Mesenchymal stem cell (in vitro differentiated cells and primary cell): ENCODE data around the gene SLF2.
A peak's percentile ranks its signal among the peaks of the same experiment; 100 is the strongest.

Source experiments
- DNase-seq: peaks from one replicate; pipeline ENCODE4 v3.0.0-alpha.2; 2013
- H2AFZ ChIP-seq: one replicate; pipeline ENCODE4 v1.6.1; 2013; ENCODE audit warnings: low read depth, mild to moderate bottlenecking, control low read depth, inconsistent platforms, low read length, moderate library complexity
- H2AK5ac ChIP-seq: 2 replicates; pipeline ENCODE4 v1.6.1; 2013; ENCODE audit warnings: low read length, moderate library complexity, mild to moderate bottlenecking, inconsistent platforms; ENCODE audit not compliant: severe bottlenecking
- H2BK120ac ChIP-seq: one replicate; pipeline ENCODE4 v1.6.1; 2013; ENCODE audit warnings: low read depth, mild to moderate bottlenecking, inconsistent platforms, low read length, moderate library complexity
- H2BK12ac ChIP-seq, 2 experiments: one replicate each; pipeline ENCODE4 v1.6.1; 2013; ENCODE audit warnings: inconsistent platforms in 2 of 2, low read length in 2 of 2, mild to moderate bottlenecking in 2 of 2, moderate library complexity in 2 of 2, control low read depth in 1 of 2
- H2BK15ac ChIP-seq: one replicate; pipeline ENCODE4 v1.6.1; 2013; ENCODE audit warnings: mild to moderate bottlenecking, low read depth, inconsistent platforms; ENCODE audit not compliant: poor library complexity, severe bottlenecking
- H2BK5ac ChIP-seq: 2 replicates; pipeline ENCODE4 v1.6.1; 2013; ENCODE audit warnings: low read depth, mild to moderate bottlenecking, low read length, control low read depth, inconsistent platforms; ENCODE audit not compliant: poor library complexity, severe bottlenecking
- H3K14ac ChIP-seq, 2 experiments: one replicate each; pipeline ENCODE4 v1.6.1; 2013; ENCODE audit warnings: inconsistent platforms in 2 of 2, low read length in 2 of 2, control low read depth in 1 of 2, mild to moderate bottlenecking in 1 of 2, moderate library complexity in 1 of 2
- H3K18ac ChIP-seq, 2 experiments: one replicate each; pipeline ENCODE4 v1.6.1; 2013; ENCODE audit warnings: inconsistent platforms in 2 of 2, low read length in 2 of 2, control low read depth in 1 of 2, low read depth in 1 of 2, mild to moderate bottlenecking in 1 of 2
- H3K23ac ChIP-seq, 2 experiments: one replicate each; pipeline ENCODE4 v1.6.1; 2013; ENCODE audit warnings: inconsistent platforms in 2 of 2, low read length in 2 of 2, mild to moderate bottlenecking in 2 of 2, moderate library complexity in 2 of 2, control low read depth in 1 of 2
- H3K27ac ChIP-seq: 2 replicates; pipeline ENCODE4 v1.5.1; 2013; ENCODE audit warnings: mild to moderate bottlenecking, moderate library complexity, low read length, control low read depth, inconsistent platforms; ENCODE audit not compliant: poor library complexity, severe bottlenecking
- H3K27me3 ChIP-seq, 2 experiments: 2 replicates each; pipeline versions ENCODE4 v1.6.1 to v1.7.0; 2013; ENCODE audit warnings: low read length in 2 of 2, mild to moderate bottlenecking in 2 of 2, moderate library complexity in 2 of 2, control low read depth in 1 of 2, inconsistent platforms in 1 of 2; ENCODE audit not compliant: control insufficient read depth in 1 of 2, insufficient read depth in 1 of 2
- H3K36me3 ChIP-seq, 2 experiments: 2 replicates each; pipeline versions ENCODE4 v1.6.1 to v1.7.0; 2013; ENCODE audit warnings: low read length in 2 of 2, control low read depth in 1 of 2, inconsistent platforms in 1 of 2, low read depth in 1 of 2, mild to moderate bottlenecking in 1 of 2; ENCODE audit not compliant: insufficient read depth in 2 of 2, control insufficient read depth in 1 of 2
- H3K4ac ChIP-seq, 2 experiments: one replicate each; pipeline ENCODE4 v1.6.1; 2013; ENCODE audit warnings: inconsistent platforms in 2 of 2, low read length in 2 of 2, mild to moderate bottlenecking in 2 of 2, moderate library complexity in 2 of 2, control low read depth in 1 of 2, low read depth in 1 of 2
- H3K4me1 ChIP-seq: 2 replicates; pipeline ENCODE4 v1.6.1; 2013; ENCODE audit warnings: low read depth, low read length, control low read depth; ENCODE audit not compliant: control insufficient read depth, insufficient read depth
- H3K4me2 ChIP-seq: 2 replicates; pipeline ENCODE4 v1.6.1; 2013; ENCODE audit warnings: low read length, mild to moderate bottlenecking, inconsistent platforms; ENCODE audit not compliant: poor library complexity, severe bottlenecking
- H3K4me3 ChIP-seq, 2 experiments: 2 replicates each; pipeline versions ENCODE4 v1.5.1 to v1.7.0; 2013; ENCODE audit warnings: low read length in 2 of 2, mild to moderate bottlenecking in 2 of 2, control low read depth in 1 of 2, low read depth in 1 of 2; ENCODE audit not compliant: insufficient read depth in 1 of 2
- H3K79me1 ChIP-seq: replicated peaks from 2 replicates; pipeline ENCODE4 v1.6.1; 2013; ENCODE audit warnings: mild to moderate bottlenecking, control low read depth, low read length, inconsistent platforms; ENCODE audit not compliant: poor library complexity, severe bottlenecking
- H3K9ac ChIP-seq: 2 replicates; pipeline ENCODE4 v1.7.0; 2013; ENCODE audit warnings: mild to moderate bottlenecking, low read length, moderate library complexity
- H3K9me3 ChIP-seq: 2 replicates; pipeline ENCODE4 v1.7.0; 2013; ENCODE audit warnings: mild to moderate bottlenecking, low read length; ENCODE audit not compliant: control insufficient read depth
- H4K8ac ChIP-seq: one replicate; pipeline ENCODE4 v1.6.1; 2013; ENCODE audit warnings: inconsistent platforms, mild to moderate bottlenecking, low read length, moderate library complexity
- H4K91ac ChIP-seq: one replicate; pipeline ENCODE4 v1.6.1; 2013; ENCODE audit warnings: mild to moderate bottlenecking, low read length, inconsistent platforms
- WGBS: methylation state at CpG from one replicate; pipeline ENCODE4 v1.1.7; 2013; ENCODE audit warnings: mixed read lengths; 5-methylcytosine and 5-hydroxymethylcytosine counted together

SLF2 gene

GRCh38 chr10:100965820-100966219 lies 53.1 kb downstream of the SLF2 start:
- H2BK5ac ChIP-seq = no peak overlapping the region
- no peak overlapping the region for H2AFZ ChIP-seq
- H3K4me1 ChIP-seq = peaks cover 20% of the 10 kb centered on the region
- peak overlapping the region in 1 of 2 experiments; percentile 42 for H3K23ac ChIP-seq
- no peak overlapping the region for H3K27ac ChIP-seq
- no peak overlapping the region for H3K4ac ChIP-seq
- no peak overlapping the region for H2BK15ac ChIP-seq
- H3K18ac ChIP-seq = no peak overlapping the region
- WGBS = 61% methylated on average over 3 of the region's 5 CpGs
- H3K27me3 ChIP-seq = no peaks in the 10 kb centered on the region
- no peak overlapping the region for H3K4me3 ChIP-seq
- H3K9ac ChIP-seq = no peak overlapping the region
- no peak overlapping the region for H3K14ac ChIP-seq
- H3K36me3 ChIP-seq = peaks cover 14 to 60% of the 10 kb centered on the region in 2 experiments
- H2AK5ac ChIP-seq = no peak overlapping the region
- H4K8ac ChIP-seq = no peak overlapping the region
- no peak overlapping the region for H4K91ac ChIP-seq
- peaks cover 2% of the 10 kb centered on the region for H3K79me1 ChIP-seq
- H2BK120ac ChIP-seq = no peak overlapping the region
- no peak for DNase-seq
- no peaks in the 10 kb centered on the region for H3K9me3 ChIP-seq
- no peak overlapping the region for H3K4me2 ChIP-seq
- no peak overlapping the region for H2BK12ac ChIP-seq

GRCh38 chr10:100966887-100967286 lies 54.1 kb downstream of the SLF2 start:
- Histone ChIP-seq H4K91ac (no peak overlapping the region), H3K4me1 (peaks cover 30% of the 10 kb centered on the region), H3K23ac (no peak overlapping the region), H3K9me3 (no peaks in the 10 kb centered on the region), H3K4me3 (no peak overlapping the region), H3K14ac (no peak overlapping the region), H3K9ac (no peak overlapping the region), H4K8ac (no peak overlapping the region), H2AK5ac (no peak overlapping the region), H2BK15ac (no peak overlapping the region), H2AFZ (no peak overlapping the region), H3K4ac (no peak overlapping the region), H3K36me3 (peaks cover 14 to 52% of the 10 kb centered on the region in 2 experiments), H3K79me1 (peaks cover 2% of the 10 kb centered on the region), H2BK120ac (no peak overlapping the region), H3K4me2 (no peak overlapping the region), H2BK12ac (no peak overlapping the region), H2BK5ac (no peak overlapping the region), H3K27ac (no peak overlapping the region), H3K18ac (no peak overlapping the region), H3K27me3 (no peaks in the 10 kb centered on the region)
- DNase-seq = no peak
- WGBS = 100% methylated on average over 1 of the region's 2 CpGs

- Histone ChIP-seq H3K79me1 (peaks cover 2% of the 10 kb centered on the region), H3K14ac (no peak overlapping the region), H2BK5ac (no peak overlapping the region), H3K9ac (no peak overlapping the region), H3K23ac (no peak overlapping the region), H3K36me3 (peaks cover 14 to 48% of the 10 kb centered on the region in 2 experiments), H4K91ac (no peak overlapping the region), H3K4me2 (no peak overlapping the region), H2AFZ (no peak overlapping the region), H2BK12ac (no peak overlapping the region), H2AK5ac (no peak overlapping the region), H2BK120ac (no peak overlapping the region), H2BK15ac (no peak overlapping the region), H3K9me3 (no peaks in the 10 kb centered on the region), H3K4ac (no peak overlapping the region), H3K18ac (no peak overlapping the region), H4K8ac (no peak overlapping the region), H3K4me3 (no peak overlapping the region), H3K27me3 (no peaks in the 10 kb centered on the region), H3K27ac (no peak overlapping the region), H3K4me1 (peaks cover 34% of the 10 kb centered on the region)
- DNase-seq = no peak
- WGBS = 82% methylated on average over 2 of the region's 2 CpGs
These were observed 54.6 kb downstream of the SLF2 start for GRCh38 chr10:100967332-100967731.

GRCh38 chr10:100968062-100968736 lies 55.4 kb downstream of the SLF2 start:
- Histone ChIP-seq H3K4me1 (peaks cover 34% of the 10 kb centered on the region), H3K27me3 (no peaks in the 10 kb centered on the region), H3K14ac (no peak overlapping the region), H2BK120ac (no peak overlapping the region), H3K36me3 (peaks cover 19 to 39% of the 10 kb centered on the region in 2 experiments), H3K9me3 (no peaks in the 10 kb centered on the region), H3K27ac (no peak overlapping the region), H2BK15ac (no peak overlapping the region), H3K18ac (no peak overlapping the region), H3K4ac (no peak overlapping the region), H2BK12ac (no peak overlapping the region), H3K79me1 (no peaks in the 10 kb centered on the region), H3K4me2 (no peak overlapping the region), H3K23ac (no peak overlapping the region), H2AK5ac (no peak overlapping the region), H2AFZ (no peak overlapping the region), H4K91ac (no peak overlapping the region), H3K9ac (peak overlapping the region; percentile 73), H2BK5ac (no peak overlapping the region), H3K4me3 (no peak overlapping the region), H4K8ac (no peak overlapping the region)
- WGBS = 93% methylated on average over 1 of the region's 2 CpGs
- no peak for DNase-seq
